Right lobe of liver (tissue), 6 donors: ENCODE data around the gene ADNP. TPM values are rescaled to one million over a fixed set of nuclear protein-coding genes. Genes with fewer than 3 reads are reported as not detected.

Experiments
- ATAC-seq, 4 donors: fragments of 200-7000 bp; cut with Tn5 transposase; one replicate each; pipeline ENCODE4 v1.9.1; 2020; ENCODE audit warnings: mild to moderate bottlenecking in 4 of 4, moderate library complexity in 4 of 4
- DNase-seq, 3 donors: peaks; one replicate each; pipeline ENCODE4 v3.0.0-alpha.2; 2020
- H3K27ac ChIP-seq, 3 donors: fragments of 200-600 bp; one replicate each; pipeline ENCODE4 v1.8.0; 2022
- H3K27me3 ChIP-seq, 2 donors: fragments of 200-600 bp; one replicate each; pipeline ENCODE4 v1.8.0; 2022
- H3K36me3 ChIP-seq, 4 donors: fragments of 200-600 bp; sonication (generic) in 1 of 4; one replicate each; pipeline versions ENCODE4 v1.5.1 to v1.8.0; 2017 to 2022; ENCODE audit warnings: control low read depth in 1 of 4
- H3K4me1 ChIP-seq, 4 donors: fragments of 200-600 bp; sonication (generic) in 1 of 4; one replicate each; pipeline versions ENCODE4 v1.5.1 to v1.8.0; 2017 to 2022; ENCODE audit warnings: control low read depth in 1 of 4
- H3K4me3 ChIP-seq, 3 donors: fragments of 200-600 bp; one replicate each; pipeline ENCODE4 v1.8.0; 2022
- H3K9me3 ChIP-seq, 4 donors: fragments of 200-600 bp; sonication (generic) in 1 of 4; one replicate each; pipeline versions ENCODE4 v1.5.1 to v1.8.0; 2017 to 2022; ENCODE audit warnings: control low read depth in 1 of 4
- POLR2A ChIP-seq: fragments of 450-650 bp; IDR thresholded peaks from one replicate; pipeline ENCODE4 v1.6.1; 2017; ENCODE audit warnings: antibody characterized with exemption, mild to moderate bottlenecking
- WGBS: methylation state at CpG from one replicate; pipeline ENCODE4 v1.1.6; 2018; ENCODE audit warnings: low coverage, low lambda C conversion rate; ENCODE audit not compliant: insufficient coverage; ENCODE audit errors: missing lambda C conversion rate; 5-methylcytosine and 5-hydroxymethylcytosine counted together
- intact Hi-C, 2 donors: fragments of 100-400 bp; cut with DNase I; formaldehyde crosslinking; loops; one replicate each; pipeline versions ENCODE4 v1.11.2 to v1.14.1; 2022
- total RNA-seq, 6 experiments: library from RNA; depleted of rRNA in 2 of 6; stranded (reverse); fragments of >200 nt in 2 of 6; fragmentation: NEBNext Ultra II Directional in 3 of 6; extraction: Animal tissue kit (Norgen Biotek cat#: 25700) in 3 of 6; gene quantifications; one replicate each; pipeline versions ENCODE4 v1.1.0 to v1.2.4, GENCODE V29; 2016 to 2023
- TF ChIP-seq, protein P1 (sequence below), 4 donors: fragments of 200-600 bp in 3 of 4; fragments of 450-650 bp in 1 of 4; IDR thresholded peaks; one replicate each; pipeline versions ENCODE4 v1.5.1 to v1.8.0; 2016 to 2022; ENCODE audit warnings: antibody characterized with exemption in 4 of 4, mild to moderate bottlenecking in 2 of 4
- donor health status: DM: no; HTN: yes; CAD: no.
- donor health status: DM: no; HTN: no; CAD: no.
- donor health status: DM: no; HTN: no; CAD: no.
- donor health status: DM: no; HTN: yes; CAD: no.
- donor health status: DM: no; HTN: yes; CAD: no.

The ADNP gene
- total RNA-seq, 6 experiments from 2014 or later = 19.8 to 25.9 (median 23.1) TPM

DNA sequence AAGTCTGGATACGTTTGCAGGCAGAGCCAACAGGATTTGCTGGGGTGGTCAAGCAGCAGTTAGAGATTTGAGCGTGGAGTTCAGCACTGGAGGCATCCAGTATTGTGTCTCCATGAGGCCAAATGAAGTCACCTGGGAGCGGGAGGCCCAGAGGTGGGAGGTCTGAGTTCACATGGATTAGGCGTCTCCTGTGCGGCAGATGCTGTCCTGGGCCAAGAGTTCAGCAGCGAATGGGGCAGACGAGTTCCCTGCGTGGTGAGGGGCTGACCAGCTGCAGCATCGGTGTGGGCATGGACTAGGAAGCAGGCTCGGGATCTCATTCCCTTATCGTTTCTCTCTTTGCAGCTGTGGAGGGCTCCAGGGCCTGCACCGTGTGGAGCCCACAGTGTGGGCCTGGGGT, 70.2 kb downstream of the ADNP start:
- Histone ChIP-seq H3K4me1 (peaks cover 0 to 12% (median 4%) of the 10 kb centered on the region in 4 donors), H3K27me3 (no peaks in the 10 kb centered on the region), H3K9me3 (no peaks in the 10 kb centered on the region), H3K36me3 (no peaks in the 10 kb centered on the region), H3K4me3 (no peak overlapping the region), H3K27ac (no peak overlapping the region)
- intact Hi-C loops = no loop called here
- TF ChIP-seq, protein P1, sequence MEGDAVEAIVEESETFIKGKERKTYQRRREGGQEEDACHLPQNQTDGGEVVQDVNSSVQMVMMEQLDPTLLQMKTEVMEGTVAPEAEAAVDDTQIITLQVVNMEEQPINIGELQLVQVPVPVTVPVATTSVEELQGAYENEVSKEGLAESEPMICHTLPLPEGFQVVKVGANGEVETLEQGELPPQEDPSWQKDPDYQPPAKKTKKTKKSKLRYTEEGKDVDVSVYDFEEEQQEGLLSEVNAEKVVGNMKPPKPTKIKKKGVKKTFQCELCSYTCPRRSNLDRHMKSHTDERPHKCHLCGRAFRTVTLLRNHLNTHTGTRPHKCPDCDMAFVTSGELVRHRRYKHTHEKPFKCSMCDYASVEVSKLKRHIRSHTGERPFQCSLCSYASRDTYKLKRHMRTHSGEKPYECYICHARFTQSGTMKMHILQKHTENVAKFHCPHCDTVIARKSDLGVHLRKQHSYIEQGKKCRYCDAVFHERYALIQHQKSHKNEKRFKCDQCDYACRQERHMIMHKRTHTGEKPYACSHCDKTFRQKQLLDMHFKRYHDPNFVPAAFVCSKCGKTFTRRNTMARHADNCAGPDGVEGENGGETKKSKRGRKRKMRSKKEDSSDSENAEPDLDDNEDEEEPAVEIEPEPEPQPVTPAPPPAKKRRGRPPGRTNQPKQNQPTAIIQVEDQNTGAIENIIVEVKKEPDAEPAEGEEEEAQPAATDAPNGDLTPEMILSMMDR (IDR thresholded peaks at IDR 0.05) = no peak
- no peak for TF ChIP-seq POLR2A
- ATAC-seq = no peak
- 77% methylated on average over 2 of the region's 12 CpGs for whole genome bisulfite sequencing
- DNase-seq = no peak

- Histone ChIP-seq H3K4me3 (no peak overlapping the region), H3K27ac (no peak overlapping the region), H3K9me3 (no peaks in the 10 kb centered on the region), H3K36me3 (no peaks in the 10 kb centered on the region), H3K4me1 (peaks cover 0 to 18% (median 9%) of the 10 kb centered on the region in 4 donors), H3K27me3 (no peaks in the 10 kb centered on the region)
- ATAC-seq = no peak
- 95% methylated on average over 9 of the region's 10 CpGs for WGBS
- intact Hi-C loops = no loop called here
- DNase-seq = no peak
- no peak for TF ChIP-seq POLR2A
- TF ChIP-seq, protein P1 (IDR thresholded peaks at IDR 0.05) = no peak
Measured at GRCh38 chr20:50859161-50859560, 72.1 kb downstream of the ADNP start.

- H3K36me3 ChIP-seq = no peaks in the 10 kb centered on the region
- intact Hi-C loops = no loop called here
- WGBS = 90% methylated on average over 4 of the region's 5 CpGs
- DNase-seq = no peak
- ATAC-seq = no peak
- no peak overlapping the region for H3K4me3 ChIP-seq
- no peaks in the 10 kb centered on the region for H3K9me3 ChIP-seq
- H3K27ac ChIP-seq = no peak overlapping the region
- peaks cover 0 to 18% (median 9%) of the 10 kb centered on the region in 4 donors for H3K4me1 ChIP-seq
- TF ChIP-seq, protein P1 (IDR thresholded peaks at IDR 0.05) = no peak
- TF ChIP-seq POLR2A = no peak
- H3K27me3 ChIP-seq = no peaks in the 10 kb centered on the region
Measured at GRCh38 chr20:50858525-50858924, 72.7 kb downstream of the ADNP start.

DNA sequence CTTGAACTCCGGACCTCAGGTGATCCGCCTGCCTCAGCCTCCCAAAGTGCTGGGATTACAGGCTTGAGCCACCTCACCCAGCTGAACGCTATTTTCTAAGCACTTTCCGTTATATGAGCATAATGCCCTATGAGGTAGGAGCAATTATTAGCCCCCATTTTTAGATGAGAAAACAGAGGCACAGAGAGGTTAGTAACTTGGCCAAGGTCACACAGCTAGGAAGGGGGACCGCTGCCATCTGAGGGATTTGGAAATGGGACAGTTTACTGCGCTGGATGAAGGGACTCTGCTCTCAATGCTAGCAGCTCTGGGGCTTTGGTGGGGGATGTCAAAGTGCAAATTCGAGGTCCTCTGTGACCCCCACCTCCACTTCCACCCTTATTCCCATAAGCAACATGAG, 73.9 kb downstream of the ADNP start:
- H3K4me3 ChIP-seq = no peak overlapping the region
- TF ChIP-seq, protein P1 (IDR thresholded peaks at IDR 0.05) = no peak
- no peak for TF ChIP-seq POLR2A
- intact Hi-C loops = no loop called here
- H3K27ac ChIP-seq = peak overlapping the region in 2 of 3 donors; percentile 63
- WGBS = no CpG with 5 or more reads among the region's 7 CpGs
- H3K36me3 ChIP-seq = no peaks in the 10 kb centered on the region
- H3K4me1 ChIP-seq = peaks cover 0 to 18% (median 9%) of the 10 kb centered on the region in 4 donors
- H3K9me3 ChIP-seq = no peaks in the 10 kb centered on the region
- H3K27me3 ChIP-seq = no peaks in the 10 kb centered on the region
- ATAC-seq (no peak), DNase-seq (no peak)
